NCI-H2081 treated with DMSO at 0.1 percent for 48 hours (cell line): ENCODE results near the gene PDLIM5.
"Not testable (repeated sequence)": the region's sequence is repeated elsewhere in the genome, so short reads cannot be mapped to it uniquely, and the experiment has no call there.

Source experiments
- DNase-seq: peaks from one replicate; lab custom pipeline; 2025; lab: John Stamatoyannopoulos, UW

Gene PDLIM5

GRCh38 chr4:94598758-94599157 lies 147.0 kb downstream of the PDLIM5 start:
- no peak for DNase-seq

GRCh38 chr4:94603170-94603747 lies 151.5 kb downstream of the PDLIM5 start:
- DNase-seq = no peak

- no peak for DNase-seq
Observed at GRCh38 chr4:94605241-94605805, 153.6 kb downstream of the PDLIM5 start.

GRCh38 chr4:94610145-94610544 lies 158.4 kb downstream of the PDLIM5 start:
- DNase-seq = no peak

GRCh38 chr4:94613248-94613647 lies 161.5 kb downstream of the PDLIM5 start:
- DNase-seq = no peak

- DNase-seq = no peak
Observed at GRCh38 chr4:94615451-94615850, 163.7 kb downstream of the PDLIM5 start.

- DNase-seq = no peak
Observed at GRCh38 chr4:94621491-94622080, 169.8 kb downstream of the PDLIM5 start.

GRCh38 chr4:94623126-94623911 lies 171.6 kb downstream of the PDLIM5 start:
- DNase-seq = no peak

- no peak for DNase-seq
Observed at GRCh38 chr4:94626942-94627341, 175.2 kb downstream of the PDLIM5 start.

- not testable (repeated sequence) for DNase-seq
Observed at GRCh38 chr4:94629058-94629457, 177.3 kb downstream of the PDLIM5 start.

- no peak for DNase-seq
Observed at GRCh38 chr4:94629837-94630236, 178.1 kb downstream of the PDLIM5 start.

GRCh38 chr4:94634271-94634670 lies 182.5 kb downstream of the PDLIM5 start:
- DNase-seq = no peak

GRCh38 chr4:94635177-94635576 lies 183.4 kb downstream of the PDLIM5 start:
- no peak for DNase-seq

- DNase-seq = no peak
Observed at GRCh38 chr4:94636004-94636403, 184.3 kb downstream of the PDLIM5 start.

- no peak for DNase-seq
Observed at GRCh38 chr4:94639298-94639697, 187.6 kb downstream of the PDLIM5 start.

GRCh38 chr4:94640151-94640550 lies 188.4 kb downstream of the PDLIM5 start:
- DNase-seq = no peak

- DNase-seq = no peak
Observed at GRCh38 chr4:94641702-94642560, 190.2 kb downstream of the PDLIM5 start.

GRCh38 chr4:94642561-94642866 lies 190.8 kb downstream of the PDLIM5 start:
- DNase-seq = no peak

GRCh38 chr4:94648699-94649098 lies 197.0 kb downstream of the PDLIM5 start:
- no peak for DNase-seq

- DNase-seq = no peak
Observed at GRCh38 chr4:94649381-94650133, 197.8 kb downstream of the PDLIM5 start.

GRCh38 chr4:94650134-94650495 lies 198.4 kb downstream of the PDLIM5 start:
- DNase-seq = no peak

GRCh38 chr4:94650690-94651089 lies 198.9 kb downstream of the PDLIM5 start:
- DNase-seq = no peak
